Vagina (tissue), 2 donors: ENCODE results near the gene CD300H. TPM values are rescaled to one million over a fixed set of nuclear protein-coding genes. Genes with fewer than 3 reads are reported as not detected.

Experiments used
- DNase-seq, 2 donors: peaks; one replicate each; pipeline ENCODE4 v3.0.0-alpha.2; 2017; ENCODE audit errors: extremely low spot score in 2 of 2
- H3K27ac ChIP-seq: fragments of 200-600 bp; sonication (generic); one replicate; pipeline ENCODE4 v1.5.1; 2019
- H3K27me3 ChIP-seq: fragments of 200-600 bp; sonication (generic); one replicate; pipeline ENCODE4 v1.5.1; 2019
- H3K36me3 ChIP-seq, 2 donors: fragments of 200-600 bp; sonication (generic); one replicate each; pipeline ENCODE4 v1.5.1; 2017 to 2019
- H3K4me1 ChIP-seq: fragments of 200-600 bp; sonication (generic); one replicate; pipeline ENCODE4 v1.5.1; 2019
- H3K4me3 ChIP-seq, 2 donors: fragments of 200-600 bp; sonication (generic); 1 replicate in 1 of 2; 2 replicates in 1 of 2; pipeline ENCODE4 v1.5.1; 2016 to 2019
- H3K9me3 ChIP-seq: fragments of 200-600 bp; sonication (generic); one replicate; pipeline ENCODE4 v1.5.1; 2019
- POLR2A ChIP-seq, 2 donors: fragments of 450-650 bp; IDR thresholded peaks; one replicate each; pipeline ENCODE4 v1.6.1; 2017; ENCODE audit warnings: antibody characterized with exemption in 2 of 2, mild to moderate bottlenecking in 2 of 2, moderate library complexity in 2 of 2
- POLR2AphosphoS5 ChIP-seq, 2 donors: sonication (generic); formaldehyde crosslinking; IDR thresholded peaks; one replicate each; pipeline ENCODE4 v1.9.0; 2017; ENCODE audit warnings: antibody characterized with exemption in 2 of 2, mild to moderate bottlenecking in 2 of 2, low read depth in 1 of 2; ENCODE audit not compliant: insufficient read depth in 1 of 2
- intact Hi-C: fragments of 100-400 bp; cut with DNase I; formaldehyde crosslinking; loops from one replicate; pipeline ENCODE4 v1.15.1; 2023
- total RNA-seq: library from RNA; depleted of rRNA; stranded (reverse); fragments of >200 nt; gene quantifications from one replicate; pipeline ENCODE4 v1.2.3, GENCODE V29; 2016
- TF ChIP-seq, protein P1 (sequence below), 3 experiments: fragments of 450-650 bp in 2 of 3; fragments of 200-600 bp in 1 of 3; sonication (generic) in 1 of 3; IDR thresholded peaks; one replicate each; pipeline ENCODE4 v1.5.1; 2017 to 2019; ENCODE audit warnings: antibody characterized with exemption in 3 of 3, mild to moderate bottlenecking in 2 of 3, moderate library complexity in 2 of 3

The CD300H gene
- total RNA-seq, 1 donor from 2014 or later, result not detected

DNA sequence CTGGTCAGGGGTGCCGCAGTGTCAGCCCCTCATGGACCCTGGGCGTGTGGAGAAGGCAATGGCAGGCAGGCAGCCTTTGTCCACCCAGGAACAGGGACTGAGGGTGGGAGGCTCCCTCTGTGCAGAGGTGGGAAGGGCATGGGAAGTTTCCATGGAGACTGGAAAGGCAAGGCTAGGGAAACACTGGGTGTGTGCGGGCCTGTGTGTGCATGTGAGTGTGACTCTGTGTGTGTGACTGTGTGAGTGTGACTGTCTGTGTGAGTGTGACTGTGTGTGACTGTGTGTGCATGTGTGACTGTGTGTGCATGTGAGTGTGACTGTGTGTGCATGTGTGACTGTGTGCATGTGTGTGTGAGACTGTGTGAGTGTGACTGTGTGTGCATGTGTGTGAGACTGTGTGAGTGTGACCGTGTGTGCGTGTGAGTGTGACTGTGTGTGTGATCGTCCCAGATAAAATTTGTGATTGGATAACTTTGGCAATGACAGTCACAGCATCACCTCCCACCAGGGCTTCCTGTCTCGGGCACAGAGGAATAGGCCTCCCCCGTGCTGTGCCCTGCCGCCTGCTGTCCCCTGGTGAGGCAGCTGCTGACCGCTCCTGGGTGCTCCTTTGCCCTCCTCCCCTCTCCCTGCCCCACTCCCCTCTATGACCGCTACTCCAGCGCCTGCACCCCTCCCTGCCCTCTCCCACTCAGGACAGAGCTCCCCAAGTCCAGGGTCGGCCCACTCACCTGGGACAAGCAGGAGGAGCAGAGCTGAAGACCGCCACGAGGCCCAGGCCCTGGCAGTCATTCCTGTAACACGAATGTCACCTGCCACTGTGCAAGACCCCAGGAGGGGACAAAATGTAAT, 22.1 kb downstream of the CD300H start:
- Histone ChIP-seq H3K4me1 (no peaks in the 10 kb centered on the region), H3K9me3 (no peaks in the 10 kb centered on the region), H3K27me3 (no peaks in the 10 kb centered on the region), H3K4me3 (no peak overlapping the region), H3K27ac (no peak overlapping the region), H3K36me3 (no peaks in the 10 kb centered on the region)
- TF ChIP-seq, protein P1, sequence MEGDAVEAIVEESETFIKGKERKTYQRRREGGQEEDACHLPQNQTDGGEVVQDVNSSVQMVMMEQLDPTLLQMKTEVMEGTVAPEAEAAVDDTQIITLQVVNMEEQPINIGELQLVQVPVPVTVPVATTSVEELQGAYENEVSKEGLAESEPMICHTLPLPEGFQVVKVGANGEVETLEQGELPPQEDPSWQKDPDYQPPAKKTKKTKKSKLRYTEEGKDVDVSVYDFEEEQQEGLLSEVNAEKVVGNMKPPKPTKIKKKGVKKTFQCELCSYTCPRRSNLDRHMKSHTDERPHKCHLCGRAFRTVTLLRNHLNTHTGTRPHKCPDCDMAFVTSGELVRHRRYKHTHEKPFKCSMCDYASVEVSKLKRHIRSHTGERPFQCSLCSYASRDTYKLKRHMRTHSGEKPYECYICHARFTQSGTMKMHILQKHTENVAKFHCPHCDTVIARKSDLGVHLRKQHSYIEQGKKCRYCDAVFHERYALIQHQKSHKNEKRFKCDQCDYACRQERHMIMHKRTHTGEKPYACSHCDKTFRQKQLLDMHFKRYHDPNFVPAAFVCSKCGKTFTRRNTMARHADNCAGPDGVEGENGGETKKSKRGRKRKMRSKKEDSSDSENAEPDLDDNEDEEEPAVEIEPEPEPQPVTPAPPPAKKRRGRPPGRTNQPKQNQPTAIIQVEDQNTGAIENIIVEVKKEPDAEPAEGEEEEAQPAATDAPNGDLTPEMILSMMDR (IDR thresholded peaks at IDR 0.05), result no peak
- TF ChIP-seq POLR2AphosphoS5 (IDR thresholded peaks at IDR 0.05; ENCODE audit: insufficient read depth in 1 of 2, low read depth in 1 of 2) (no peak), POLR2A (IDR thresholded peaks at IDR 0.05) (no peak)
- no peak for DNase-seq
- intact Hi-C loops, result no loop called here

DNA sequence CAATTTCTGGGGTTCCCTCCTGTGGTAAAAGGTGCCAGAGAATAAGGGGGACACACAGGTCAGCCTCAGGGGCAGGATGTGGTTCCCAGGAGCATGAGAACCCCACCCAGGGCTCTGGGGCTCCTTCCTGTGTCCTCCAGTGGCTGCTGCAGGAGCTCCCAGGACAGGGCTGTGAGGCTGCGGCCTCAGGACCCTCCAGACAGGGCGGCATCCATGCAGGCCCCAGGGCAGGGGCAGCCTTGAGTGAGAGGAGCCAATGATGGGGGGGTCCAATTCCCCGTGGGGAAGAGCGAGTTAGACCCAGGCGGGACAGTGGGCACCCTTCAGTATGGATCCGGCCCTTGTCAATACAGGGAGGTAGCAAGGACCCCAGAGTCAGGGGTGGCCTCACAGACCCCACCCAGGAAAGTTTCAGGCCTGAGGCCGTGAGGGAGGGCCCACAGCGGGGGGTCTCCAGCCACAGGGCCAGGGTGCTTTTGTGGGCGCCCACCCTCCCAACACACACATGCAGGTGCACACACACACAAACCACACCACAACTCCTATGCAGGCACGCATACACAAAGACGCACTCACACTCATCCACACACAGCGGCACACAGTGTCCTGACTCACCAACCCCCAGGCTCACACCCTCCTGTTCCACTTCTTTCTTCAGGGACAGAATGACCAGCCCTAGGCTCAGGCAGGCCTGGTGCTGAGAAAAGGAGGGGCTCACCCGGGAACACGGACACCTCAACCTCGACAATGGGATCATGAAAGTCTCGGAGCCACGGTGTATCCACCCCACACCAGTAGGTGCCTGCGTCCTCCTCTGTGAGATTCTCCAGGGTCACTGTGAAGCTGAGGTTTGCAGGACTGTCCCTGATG, 23.2 kb downstream of the CD300H start:
- H3K9me3 ChIP-seq, result no peaks in the 10 kb centered on the region
- intact Hi-C loops, result no loop called here

DNA sequence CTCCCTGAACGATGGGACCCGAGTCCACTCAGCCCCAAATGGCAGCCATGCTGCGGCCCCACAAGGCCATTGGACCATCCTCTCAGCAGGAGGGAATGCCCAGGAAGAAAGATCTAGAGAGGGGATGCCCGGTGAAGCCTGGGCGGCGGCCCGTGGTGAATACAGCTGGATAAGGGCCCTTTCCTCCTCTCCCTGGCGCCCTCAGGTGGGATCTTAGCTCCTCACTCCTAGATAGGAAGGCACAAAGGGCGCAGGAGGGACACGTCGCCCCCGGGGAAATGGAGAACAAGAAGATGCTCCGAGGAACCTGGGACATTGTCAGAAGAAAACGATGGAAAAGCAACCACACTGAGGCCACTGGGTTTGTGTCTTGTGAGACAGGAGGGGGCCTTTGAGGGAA, 23.9 kb downstream of the CD300H start:
- no peak for DNase-seq
- intact Hi-C loops, result no loop called here
- no peak overlapping the region for H3K4me3 ChIP-seq
- no peaks in the 10 kb centered on the region for H3K27me3 ChIP-seq
- H3K9me3 ChIP-seq, result no peaks in the 10 kb centered on the region
- no peaks in the 10 kb centered on the region for H3K36me3 ChIP-seq
- TF ChIP-seq POLR2A (IDR thresholded peaks at IDR 0.05) (no peak), POLR2AphosphoS5 (IDR thresholded peaks at IDR 0.05; ENCODE audit: insufficient read depth in 1 of 2, low read depth in 1 of 2) (no peak)
- TF ChIP-seq, protein P1 (IDR thresholded peaks at IDR 0.05), result no peak
- H3K27ac ChIP-seq, result no peak overlapping the region
- H3K4me1 ChIP-seq, result no peaks in the 10 kb centered on the region

More for the DNA sequence above, 23.2 kb downstream of the CD300H start:
- Histone ChIP-seq H3K36me3 (no peaks in the 10 kb centered on the region), H3K27me3 (no peaks in the 10 kb centered on the region), H3K27ac (no peak overlapping the region), H3K4me3 (no peak overlapping the region), H3K4me1 (no peaks in the 10 kb centered on the region)
- TF ChIP-seq, protein P1 (IDR thresholded peaks at IDR 0.05), result no peak
- no peak for TF ChIP-seq POLR2A (IDR thresholded peaks at IDR 0.05)
- TF ChIP-seq POLR2AphosphoS5 (IDR thresholded peaks at IDR 0.05; ENCODE audit: insufficient read depth in 1 of 2, low read depth in 1 of 2), result no peak
- no peak for DNase-seq

DNA sequence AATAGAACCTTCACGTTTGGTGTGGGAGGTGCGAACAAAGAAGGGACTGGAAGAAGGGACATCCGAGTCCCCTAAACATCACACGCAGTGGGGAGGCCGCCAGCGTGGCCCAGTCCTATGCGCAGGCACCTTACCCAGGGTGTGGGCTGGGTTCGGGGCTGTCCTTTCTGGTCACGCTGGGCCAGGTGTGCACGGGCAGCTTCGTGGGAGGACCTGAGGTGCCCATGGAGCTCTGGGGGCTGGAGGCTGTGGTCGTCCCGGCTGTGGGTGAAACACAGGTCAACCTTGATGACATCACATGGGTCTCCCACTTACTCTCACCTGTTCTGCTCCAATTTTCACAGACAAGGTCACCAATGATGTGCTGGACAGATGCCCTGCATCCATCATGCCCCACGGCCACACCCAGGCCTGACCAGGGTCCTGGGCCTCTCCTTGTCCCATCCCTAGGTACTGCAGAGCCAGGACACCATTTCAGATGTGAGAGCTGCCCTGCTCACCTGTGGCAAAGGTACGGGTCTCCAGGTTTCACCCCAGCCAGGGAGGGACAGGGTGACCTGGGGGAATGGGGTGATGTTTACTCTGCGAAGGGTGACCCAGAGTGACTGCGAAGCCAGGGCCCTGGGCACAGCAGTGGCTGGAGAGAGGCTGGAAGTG, 24.5 kb downstream of the CD300H start:
- Histone ChIP-seq H3K27me3 (no peaks in the 10 kb centered on the region), H3K4me3 (no peak overlapping the region), H3K4me1 (no peaks in the 10 kb centered on the region), H3K9me3 (no peaks in the 10 kb centered on the region), H3K27ac (no peak overlapping the region), H3K36me3 (no peaks in the 10 kb centered on the region)
- no peak for TF ChIP-seq POLR2A (IDR thresholded peaks at IDR 0.05)
- TF ChIP-seq POLR2AphosphoS5 (IDR thresholded peaks at IDR 0.05; ENCODE audit: insufficient read depth in 1 of 2, low read depth in 1 of 2), result no peak
- TF ChIP-seq, protein P1 (IDR thresholded peaks at IDR 0.05), result no peak
- intact Hi-C loops, result no loop called here
- no peak for DNase-seq
